Muscle layer of duodenum (tissue), 2 donors: ENCODE measurements around the gene IGSF8.

ENCODE experiments used
- H3K27ac ChIP-seq: one replicate; pipeline ENCODE4 v1.7.0; 2013; ENCODE audit warnings: mild to moderate bottlenecking, low read length
- H3K27me3 ChIP-seq: one replicate; pipeline ENCODE4 v1.7.0; 2013; ENCODE audit warnings: low read depth, mild to moderate bottlenecking, control low read depth, low read length
- H3K36me3 ChIP-seq, 2 donors: one replicate each; pipeline ENCODE4 v1.7.0; 2013; ENCODE audit warnings: low read length in 2 of 2, control low read depth in 1 of 2, mild to moderate bottlenecking in 1 of 2; ENCODE audit not compliant: insufficient read depth in 2 of 2, control insufficient read depth in 1 of 2
- H3K4me1 ChIP-seq, 2 donors: one replicate each; pipeline ENCODE4 v1.7.0; 2013; ENCODE audit warnings: low read length in 2 of 2, mild to moderate bottlenecking in 2 of 2, control low read depth in 1 of 2, moderate library complexity in 1 of 2; ENCODE audit not compliant: insufficient read depth in 2 of 2, control insufficient read depth in 1 of 2
- H3K4me3 ChIP-seq, 2 donors: one replicate each; pipeline ENCODE4 v1.7.0; 2013; ENCODE audit warnings: low read length in 2 of 2, low read depth in 1 of 2, mild to moderate bottlenecking in 1 of 2
- H3K9me3 ChIP-seq, 2 donors: one replicate each; pipeline ENCODE4 v1.7.0; 2013; ENCODE audit warnings: low read length in 2 of 2, control low read depth in 1 of 2, mild to moderate bottlenecking in 1 of 2; ENCODE audit not compliant: control insufficient read depth in 1 of 2
- donor health status: healthy.

IGSF8 gene

DNA sequence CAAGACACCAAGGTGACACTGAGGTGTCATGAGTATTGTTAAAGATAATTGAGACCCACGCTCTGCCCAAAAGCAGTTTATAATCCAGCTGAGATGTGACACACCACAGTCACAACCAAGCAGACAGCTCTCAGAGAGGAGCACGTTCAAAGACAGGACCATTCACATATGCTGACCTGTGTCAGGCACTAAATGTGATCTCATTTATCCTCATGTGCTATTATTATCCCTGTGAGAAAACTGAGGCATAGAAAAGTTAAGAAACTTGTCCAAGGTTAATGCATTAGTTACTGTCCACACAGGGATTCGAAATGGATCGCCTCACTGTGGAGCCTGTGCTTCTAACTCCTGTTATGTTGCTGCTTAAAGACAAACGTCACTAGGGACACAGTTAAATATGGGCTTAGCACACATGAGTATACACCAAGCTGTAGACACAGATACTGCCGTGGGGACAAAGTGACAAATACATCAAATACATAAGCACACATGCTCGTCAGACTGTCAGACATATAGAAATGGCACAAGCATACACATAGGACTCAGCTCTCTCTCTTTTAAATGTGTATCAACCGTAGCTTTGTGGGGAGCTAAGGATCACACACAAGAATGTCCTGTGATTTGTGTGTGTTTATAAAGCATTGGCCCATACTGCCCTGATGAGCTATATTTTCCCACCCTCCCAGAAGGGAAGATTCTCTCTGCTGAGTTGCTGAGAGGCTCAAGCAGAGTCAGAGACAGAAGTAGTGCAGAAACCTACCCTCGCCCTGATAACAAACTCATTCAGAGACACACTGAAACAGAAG lies 3.5 kb upstream of the IGSF8 start:
- peak overlapping the region; percentile 16 for H3K27ac ChIP-seq
- peaks cover 26 to 55% of the 10 kb centered on the region in 2 donors for H3K4me1 ChIP-seq

DNA sequence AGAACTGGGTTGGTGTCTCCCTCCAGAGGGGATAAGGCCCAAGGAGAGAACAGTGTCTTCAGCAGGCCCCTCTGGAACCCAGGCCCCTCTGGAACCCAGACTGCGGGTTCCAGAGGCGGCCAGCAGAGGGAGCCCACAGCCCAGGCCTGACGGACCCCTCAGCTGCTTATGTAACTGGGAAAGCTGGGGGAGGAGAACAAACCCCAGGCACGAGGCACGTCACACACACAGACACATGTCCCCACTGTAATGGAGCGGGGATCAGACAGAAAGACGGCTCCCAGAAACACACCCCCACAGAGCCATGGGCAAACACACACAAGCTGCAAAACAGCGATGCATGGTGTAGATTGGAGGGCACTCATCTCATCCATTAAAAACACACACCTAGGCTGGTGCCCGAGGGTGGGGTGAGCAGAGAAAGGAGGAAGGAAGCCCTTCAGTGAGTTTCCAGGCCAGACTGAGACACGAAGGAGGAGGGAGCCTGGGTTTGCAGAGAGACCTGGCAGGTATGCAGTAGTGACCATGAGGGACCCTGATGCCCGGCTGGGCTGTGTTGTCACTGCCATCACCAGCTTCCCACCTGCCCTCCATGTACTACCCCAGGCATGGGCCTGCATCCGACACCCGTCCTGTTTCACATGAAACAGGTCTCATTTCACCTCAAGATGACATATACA lies 2.8 kb upstream of the IGSF8 start:
- peak overlapping the region in 1 of 2 donors; percentile 24 for H3K4me3 ChIP-seq

More for the DNA sequence above, 3.5 kb upstream of the IGSF8 start:
- H3K4me3 ChIP-seq, result peak overlapping the region in 1 of 2 donors; percentile 24
- H3K27me3 ChIP-seq, result no peaks in the 10 kb centered on the region
- H3K36me3 ChIP-seq, result no peaks in the 10 kb centered on the region
- H3K9me3 ChIP-seq, result no peaks in the 10 kb centered on the region

GRCh38 chr1:160099716-160100375 lies 1.4 kb upstream of the IGSF8 start:
- no peak overlapping the region for H3K4me3 ChIP-seq
- peaks cover 0 to 1% of the 10 kb centered on the region in 2 donors for H3K36me3 ChIP-seq
- H3K4me1 ChIP-seq, result peaks cover 28 to 64% of the 10 kb centered on the region in 2 donors
- no peaks in the 10 kb centered on the region for H3K27me3 ChIP-seq
- peak overlapping the region; percentile 96 for H3K27ac ChIP-seq
- no peaks in the 10 kb centered on the region for H3K9me3 ChIP-seq

More for the DNA sequence above, 2.8 kb upstream of the IGSF8 start:
- Histone ChIP-seq H3K4me1 (peaks cover 28 to 63% of the 10 kb centered on the region in 2 donors), H3K9me3 (no peaks in the 10 kb centered on the region), H3K27ac (peak overlapping the region; percentile 16), H3K36me3 (no peaks in the 10 kb centered on the region), H3K27me3 (no peaks in the 10 kb centered on the region)

DNA sequence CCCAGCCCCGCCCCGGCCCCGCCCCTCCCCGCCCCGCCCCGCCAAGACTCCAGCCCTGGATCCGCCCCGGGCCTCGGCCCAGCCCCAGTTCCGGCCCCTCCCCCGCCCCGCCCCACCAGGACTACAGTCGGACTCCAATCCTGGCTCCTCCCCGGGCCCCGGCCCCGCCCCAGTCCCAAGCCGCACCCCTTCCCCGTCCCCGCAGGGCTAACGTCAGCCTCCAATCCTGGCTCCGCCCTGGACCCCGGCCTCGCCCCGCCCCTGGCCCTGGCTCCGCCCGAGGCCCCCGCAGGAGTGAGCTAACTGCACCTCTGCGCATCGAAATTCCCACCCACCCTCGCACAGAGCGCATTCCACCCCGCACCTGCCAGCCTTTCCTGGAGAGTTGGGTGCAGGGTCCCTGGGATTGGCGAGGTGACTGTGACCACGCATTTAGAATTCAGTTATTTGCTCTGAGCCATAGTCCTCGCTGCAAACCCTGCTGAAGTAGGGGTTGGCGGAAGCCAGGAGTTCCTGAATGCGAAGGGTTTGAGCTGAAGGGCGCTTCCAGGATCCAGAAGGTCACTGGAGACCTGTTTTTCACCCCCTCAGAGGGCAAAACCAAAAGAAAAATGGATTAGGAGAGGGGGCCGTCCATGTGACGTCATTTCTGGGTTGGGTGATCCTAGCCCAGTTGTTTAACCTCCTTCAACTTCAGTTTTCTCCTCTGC lies 588 bp upstream of the IGSF8 start:
- H3K4me3 ChIP-seq, result peak overlapping the region; percentile 57 to 77
- no peaks in the 10 kb centered on the region for H3K27me3 ChIP-seq
- H3K36me3 ChIP-seq, result peaks cover 4 to 6% of the 10 kb centered on the region in 2 donors
- H3K4me1 ChIP-seq, result peaks cover 21 to 55% of the 10 kb centered on the region in 2 donors
- peak overlapping the region; percentile 96 for H3K27ac ChIP-seq
- H3K9me3 ChIP-seq, result no peaks in the 10 kb centered on the region

DNA sequence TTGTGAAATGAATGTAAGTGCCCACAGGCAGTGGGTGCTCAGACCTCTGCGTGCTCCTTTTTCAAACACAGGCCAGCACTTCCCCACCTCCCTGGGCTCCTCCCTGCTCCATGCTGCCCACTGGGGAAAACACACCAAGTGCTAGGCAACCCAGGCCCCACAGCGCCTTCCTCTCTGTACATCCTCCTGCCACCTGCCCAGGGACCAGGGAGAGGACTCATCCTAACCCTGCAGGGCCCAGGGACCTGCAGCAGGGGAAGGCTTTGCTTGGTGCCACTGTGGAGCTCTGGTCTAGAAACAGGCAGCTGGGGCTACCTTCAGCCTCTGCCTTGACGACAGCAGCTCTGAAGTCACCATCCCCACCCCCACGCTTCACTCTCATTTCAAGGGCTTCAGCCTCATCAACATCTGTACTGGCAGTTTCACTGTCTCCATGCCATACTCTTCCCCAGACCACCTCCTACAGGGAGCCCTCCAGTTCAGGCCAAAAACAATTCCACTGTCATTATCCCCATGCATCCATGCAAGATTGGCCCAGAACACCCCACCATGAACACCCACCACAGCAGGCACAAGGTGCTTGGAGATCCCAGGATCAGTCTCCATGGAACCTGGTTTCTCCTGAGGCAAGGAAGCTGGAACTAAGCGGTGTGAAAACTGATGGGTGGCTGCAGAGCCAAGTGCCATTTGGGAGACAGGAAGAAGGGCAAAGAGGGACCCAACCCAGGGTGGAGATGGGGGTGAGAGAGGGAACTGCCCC lies 1.1 kb downstream of the IGSF8 start:
- H3K9me3 ChIP-seq, result no peaks in the 10 kb centered on the region
- H3K27ac ChIP-seq, result no peak overlapping the region
- peak overlapping the region; percentile 76 to 83 for H3K4me3 ChIP-seq
- H3K36me3 ChIP-seq, result peaks cover 4 to 14% of the 10 kb centered on the region in 2 donors
- H3K27me3 ChIP-seq, result no peaks in the 10 kb centered on the region
- H3K4me1 ChIP-seq, result peaks cover 25 to 39% of the 10 kb centered on the region in 2 donors

GRCh38 chr1:160096274-160097116 lies 1.9 kb downstream of the IGSF8 start:
- Histone ChIP-seq H3K9me3 (no peaks in the 10 kb centered on the region), H3K36me3 (peaks cover 4 to 23% of the 10 kb centered on the region in 2 donors), H3K27me3 (no peaks in the 10 kb centered on the region), H3K27ac (no peak overlapping the region), H3K4me1 (peaks cover 21 to 32% of the 10 kb centered on the region in 2 donors), H3K4me3 (peak overlapping the region in 1 of 2 donors; percentile 83)

GRCh38 chr1:160095382-160096105 lies 2.9 kb downstream of the IGSF8 start:
- no peaks in the 10 kb centered on the region for H3K9me3 ChIP-seq
- H3K27me3 ChIP-seq, result no peaks in the 10 kb centered on the region
- no peak overlapping the region for H3K4me3 ChIP-seq
- peaks cover 17 to 26% of the 10 kb centered on the region in 2 donors for H3K4me1 ChIP-seq
- no peak overlapping the region for H3K27ac ChIP-seq
- H3K36me3 ChIP-seq, result peaks cover 7 to 31% of the 10 kb centered on the region in 2 donors

DNA sequence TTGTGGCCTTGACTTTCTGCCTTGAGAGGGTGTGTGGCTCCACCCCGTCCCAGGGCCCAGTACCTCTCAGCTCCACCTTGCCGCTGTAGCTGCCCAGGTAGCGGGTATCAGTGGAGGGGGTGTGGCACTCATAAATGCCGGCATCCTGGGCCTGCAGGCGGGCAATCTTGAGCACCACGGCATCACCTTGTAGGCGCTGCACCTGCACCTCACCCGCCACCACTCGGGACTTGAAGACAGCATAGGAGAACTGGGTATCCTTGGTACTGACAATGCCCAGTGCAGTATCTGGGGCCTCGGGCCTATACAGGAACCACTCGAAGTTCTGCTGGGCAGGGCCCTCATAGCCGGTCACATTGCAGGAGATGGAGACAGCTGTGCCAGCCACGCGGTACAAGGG lies 3.6 kb downstream of the IGSF8 start:
- Histone ChIP-seq H3K4me1 (peaks cover 17 to 26% of the 10 kb centered on the region in 2 donors), H3K27me3 (no peaks in the 10 kb centered on the region), H3K9me3 (no peaks in the 10 kb centered on the region), H3K4me3 (no peak overlapping the region), H3K27ac (no peak overlapping the region), H3K36me3 (peaks cover 9 to 33% of the 10 kb centered on the region in 2 donors)

- H3K9me3 ChIP-seq, result no peaks in the 10 kb centered on the region
- H3K4me3 ChIP-seq, result no peak overlapping the region
- H3K36me3 ChIP-seq, result peaks cover 9 to 37% of the 10 kb centered on the region in 2 donors
- peaks cover 17 to 21% of the 10 kb centered on the region in 2 donors for H3K4me1 ChIP-seq
- H3K27ac ChIP-seq, result no peak overlapping the region
- no peaks in the 10 kb centered on the region for H3K27me3 ChIP-seq
These were observed 4.2 kb downstream of the IGSF8 start for GRCh38 chr1:160094291-160094625.
